K562 treated with DMSO at 1 percent for 12 hours (cell line): ENCODE results near the gene CSNK1E. TPM values are rescaled to one million over a fixed set of nuclear protein-coding genes. Genes with fewer than 3 reads are reported as not detected.

ENCODE experiments used
- total RNA-seq: library from RNA; unstranded; fragments of 300-600 nt; gene quantifications from 2 replicates; pipeline ENCODE4 v1.2.3, GENCODE V29; 2022; ENCODE audit not compliant: insufficient read depth

Gene CSNK1E
- total RNA-seq: 42.5 and 72.0 TPM in 2 replicates

GRCh38 chr22:38317122-38317994 lies at the start of gene CSNK1E:
Gene CSNK1E, minus strand, starts transcription at chr22:38317433. Its CDS starts 3,276 bp downstream, at chr22:38314157.

GRCh38 chr22:38272373-38273134 lies 44.7 kb downstream of the CSNK1E start, which contains the start of gene TMEM184B:
Gene TMEM184B, minus strand, starts transcription at chr22:38273010. Its CDS starts 25,049 bp downstream, at chr22:38247961.

Other genes starting within 250 kb of the CSNK1E start
- not detected in 2 replicates for gene SLC16A8, start 233.2 kb downstream of the CSNK1E start, total RNA-seq
- not detected in 2 replicates for gene BAIAP2L2, start 206.7 kb downstream of the CSNK1E start, total RNA-seq
- gene PLA2G6, start 135.6 kb downstream of the CSNK1E start, total RNA-seq: 1.5 and 17.6 TPM in 2 replicates
- gene MAFF, start 115.4 kb downstream of the CSNK1E start, total RNA-seq: 8.2 and 10.7 TPM in 2 replicates
- 15.5 and 35.8 TPM in 2 replicates for gene TMEM184B, start 44.4 kb downstream of the CSNK1E start, total RNA-seq
- gene KCNJ4, start 137.8 kb upstream of the CSNK1E start, total RNA-seq: not detected in 2 replicates
- gene KDELR3, start 150.7 kb upstream of the CSNK1E start, total RNA-seq: 14.8 and 27.3 TPM in 2 replicates
- 37.4 and 199 TPM in 2 replicates for gene DDX17, start 188.9 kb upstream of the CSNK1E start, total RNA-seq